ENCODE measurements around the gene LRRTM4. TPM values are rescaled to one million over a fixed set of nuclear protein-coding genes. Genes with fewer than 3 reads are reported as not detected.

LRRTM4 gene
- total and polyA plus RNA-seq, 2 experiments from 2014 or later = 4.5 to 15.4 TPM

- Histone ChIP-seq H3K27me3 (ENCODE audit: insufficient read depth) (no peaks in the 10 kb centered on the region), H3K79me2 (replicated peaks; ENCODE audit: insufficient read depth) (no peaks in the 10 kb centered on the region), H3K4me3 (no peak overlapping the region), H4K20me1 (replicated peaks; ENCODE audit: insufficient read depth) (no peaks in the 10 kb centered on the region), H2AFZ (no peak overlapping the region), H3K27ac (ENCODE audit: low read depth) (no peak overlapping the region), H3K4me2 (no peak overlapping the region), H3K9me2 (ENCODE audit: insufficient read depth) (0 out of 2 replicates have a peak, but pooled peaks cover 3% of the 10 kb centered on the region), H3K36me3 (ENCODE audit: insufficient read depth) (no peaks in the 10 kb centered on the region), H3F3A (replicated peaks; ENCODE audit: low read depth) (no peaks in the 10 kb centered on the region), H3K4me1 (ENCODE audit: insufficient read depth) (no peaks in the 10 kb centered on the region)
- no peak overlapping the region for H3K4me3 Mint-ChIP-seq
- 0 out of 3 replicates have a peak, but pooled peaks cover 2% of the 10 kb centered on the region for H3K9me3 Mint-ChIP-seq
- H3K4me1 Mint-ChIP-seq = no peaks in the 10 kb centered on the region
- no peak for ATAC-seq
- no peak for TF ChIP-seq STAT1 (IDR thresholded peaks at IDR 0.05; ENCODE audit: unreplicated experiment)
- no peak for TF ChIP-seq NANOG (IDR thresholded peaks at IDR 0.05; ENCODE audit: borderline replicate concordance)
- no peak for TF ChIP-seq ZNF462 (CRISPR knock-in tag; IDR thresholded peaks at IDR 0.05)
- TF ChIP-seq JUNB (IDR thresholded peaks at IDR 0.05; ENCODE audit: unreplicated experiment) = no peak
- no peak for TF ChIP-seq EZH2phosphoT487 (IDR thresholded peaks at IDR 0.05; ENCODE audit: unreplicated experiment)
- TF ChIP-seq ZNF114 (CRISPR knock-in tag; IDR thresholded peaks at IDR 0.05) = no peak
- no peak for TF ChIP-seq ETS1 (IDR thresholded peaks at IDR 0.05)
- no peak for TF ChIP-seq POLR2AphosphoS5 (IDR thresholded peaks at IDR 0.05; ENCODE audit: low read depth)
- TF ChIP-seq, protein P1, sequence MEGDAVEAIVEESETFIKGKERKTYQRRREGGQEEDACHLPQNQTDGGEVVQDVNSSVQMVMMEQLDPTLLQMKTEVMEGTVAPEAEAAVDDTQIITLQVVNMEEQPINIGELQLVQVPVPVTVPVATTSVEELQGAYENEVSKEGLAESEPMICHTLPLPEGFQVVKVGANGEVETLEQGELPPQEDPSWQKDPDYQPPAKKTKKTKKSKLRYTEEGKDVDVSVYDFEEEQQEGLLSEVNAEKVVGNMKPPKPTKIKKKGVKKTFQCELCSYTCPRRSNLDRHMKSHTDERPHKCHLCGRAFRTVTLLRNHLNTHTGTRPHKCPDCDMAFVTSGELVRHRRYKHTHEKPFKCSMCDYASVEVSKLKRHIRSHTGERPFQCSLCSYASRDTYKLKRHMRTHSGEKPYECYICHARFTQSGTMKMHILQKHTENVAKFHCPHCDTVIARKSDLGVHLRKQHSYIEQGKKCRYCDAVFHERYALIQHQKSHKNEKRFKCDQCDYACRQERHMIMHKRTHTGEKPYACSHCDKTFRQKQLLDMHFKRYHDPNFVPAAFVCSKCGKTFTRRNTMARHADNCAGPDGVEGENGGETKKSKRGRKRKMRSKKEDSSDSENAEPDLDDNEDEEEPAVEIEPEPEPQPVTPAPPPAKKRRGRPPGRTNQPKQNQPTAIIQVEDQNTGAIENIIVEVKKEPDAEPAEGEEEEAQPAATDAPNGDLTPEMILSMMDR (conservative IDR thresholded peaks at IDR 0.05; ENCODE audit: low read depth in 2 of 2) = no peak
- no peak for TF ChIP-seq CREB1 (CRISPR knock-in tag; IDR thresholded peaks at IDR 0.05; ENCODE audit: low read depth)
- TF ChIP-seq, protein P2, sequence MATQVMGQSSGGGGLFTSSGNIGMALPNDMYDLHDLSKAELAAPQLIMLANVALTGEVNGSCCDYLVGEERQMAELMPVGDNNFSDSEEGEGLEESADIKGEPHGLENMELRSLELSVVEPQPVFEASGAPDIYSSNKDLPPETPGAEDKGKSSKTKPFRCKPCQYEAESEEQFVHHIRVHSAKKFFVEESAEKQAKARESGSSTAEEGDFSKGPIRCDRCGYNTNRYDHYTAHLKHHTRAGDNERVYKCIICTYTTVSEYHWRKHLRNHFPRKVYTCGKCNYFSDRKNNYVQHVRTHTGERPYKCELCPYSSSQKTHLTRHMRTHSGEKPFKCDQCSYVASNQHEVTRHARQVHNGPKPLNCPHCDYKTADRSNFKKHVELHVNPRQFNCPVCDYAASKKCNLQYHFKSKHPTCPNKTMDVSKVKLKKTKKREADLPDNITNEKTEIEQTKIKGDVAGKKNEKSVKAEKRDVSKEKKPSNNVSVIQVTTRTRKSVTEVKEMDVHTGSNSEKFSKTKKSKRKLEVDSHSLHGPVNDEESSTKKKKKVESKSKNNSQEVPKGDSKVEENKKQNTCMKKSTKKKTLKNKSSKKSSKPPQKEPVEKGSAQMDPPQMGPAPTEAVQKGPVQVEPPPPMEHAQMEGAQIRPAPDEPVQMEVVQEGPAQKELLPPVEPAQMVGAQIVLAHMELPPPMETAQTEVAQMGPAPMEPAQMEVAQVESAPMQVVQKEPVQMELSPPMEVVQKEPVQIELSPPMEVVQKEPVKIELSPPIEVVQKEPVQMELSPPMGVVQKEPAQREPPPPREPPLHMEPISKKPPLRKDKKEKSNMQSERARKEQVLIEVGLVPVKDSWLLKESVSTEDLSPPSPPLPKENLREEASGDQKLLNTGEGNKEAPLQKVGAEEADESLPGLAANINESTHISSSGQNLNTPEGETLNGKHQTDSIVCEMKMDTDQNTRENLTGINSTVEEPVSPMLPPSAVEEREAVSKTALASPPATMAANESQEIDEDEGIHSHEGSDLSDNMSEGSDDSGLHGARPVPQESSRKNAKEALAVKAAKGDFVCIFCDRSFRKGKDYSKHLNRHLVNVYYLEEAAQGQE (IDR thresholded peaks at IDR 0.05; ENCODE audit: unreplicated experiment) = no peak
- TF ChIP-seq EZH2 (IDR thresholded peaks at IDR 0.05; ENCODE audit: low read depth, unreplicated experiment) = no peak
- no peak for TF ChIP-seq ZNF331 (CRISPR knock-in tag; IDR thresholded peaks at IDR 0.05; ENCODE audit: low read depth)
- no peaks in the 10 kb centered on the region for H3K27me3 Mint-ChIP-seq (ENCODE audit: insufficient read depth, low read depth, poor library complexity)
- H3K36me3 Mint-ChIP-seq (ENCODE audit: low read depth) = no peaks in the 10 kb centered on the region
- no peak for DNase-seq (ENCODE audit: low spot score)
- no peak overlapping the region for H3K27ac Mint-ChIP-seq
These were observed 801.0 kb downstream of the LRRTM4 start for GRCh38 chr2:76721226-76721625.
